ES-I3 (cell line): ENCODE data around the gene TMEM115.

Experiments
- H3K36me3 ChIP-seq: 2 replicates; pipeline ENCODE4 v1.6.1; 2013; ENCODE audit warnings: mild to moderate bottlenecking, low read length, control low read depth, moderate library complexity; ENCODE audit not compliant: insufficient read depth
- H3K4me1 ChIP-seq: 2 replicates; pipeline ENCODE4 v1.6.1; 2013; ENCODE audit warnings: mild to moderate bottlenecking, control low read depth, low read length; ENCODE audit not compliant: insufficient read depth
- H3K9ac ChIP-seq: 2 replicates; pipeline ENCODE4 v1.6.1; 2013; ENCODE audit warnings: low read depth, mild to moderate bottlenecking, low read length, moderate library complexity
- H3K9me3 ChIP-seq: 2 replicates; pipeline ENCODE4 v1.6.1; 2013; ENCODE audit warnings: mild to moderate bottlenecking, low read length, moderate library complexity; ENCODE audit not compliant: control insufficient read depth, insufficient read depth

TMEM115 gene

GRCh38 chr3:50370594-50370993, 11.3 kb upstream of the TMEM115 start:
- H3K9ac ChIP-seq = no peak overlapping the region
- H3K36me3 ChIP-seq = no peaks in the 10 kb centered on the region
- no peaks in the 10 kb centered on the region for H3K9me3 ChIP-seq
- H3K4me1 ChIP-seq = peaks cover 17% of the 10 kb centered on the region; the same call in 1 of the 2 replicates

DNA sequence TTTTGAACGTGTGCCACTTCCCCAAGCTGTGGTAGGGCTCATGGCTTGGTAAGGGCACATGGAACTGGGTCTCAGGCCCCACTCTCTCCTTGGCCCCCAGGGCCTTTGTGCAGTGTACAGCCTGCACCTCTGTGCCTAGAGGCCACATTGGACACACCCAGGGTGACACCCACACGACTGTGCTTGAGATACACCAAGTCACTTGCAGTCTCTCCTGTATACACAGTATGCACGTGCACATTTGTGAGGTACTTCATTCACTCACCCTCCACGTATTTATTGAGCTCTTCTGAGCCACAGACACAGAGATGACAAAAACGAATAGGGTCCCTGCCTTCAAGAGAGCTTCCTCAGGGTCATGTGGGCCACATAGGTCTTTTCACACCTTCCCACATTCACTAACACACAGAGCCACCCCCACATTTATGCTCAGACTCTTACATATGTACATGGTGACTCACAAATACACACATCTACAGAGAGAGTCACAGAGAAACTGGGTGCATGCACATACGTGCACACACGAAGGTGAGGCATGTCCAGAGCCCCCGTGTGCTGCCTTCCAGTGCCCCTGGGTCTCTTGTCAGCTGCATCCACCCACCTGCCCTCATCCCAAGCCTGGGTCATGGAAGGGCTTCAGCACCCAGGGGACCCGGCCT, 9.8 kb upstream of the TMEM115 start:
- Histone ChIP-seq H3K4me1 (peaks cover 10% of the 10 kb centered on the region; the same call in 1 of the 2 replicates), H3K9ac (no peak overlapping the region), H3K36me3 (no peaks in the 10 kb centered on the region), H3K9me3 (no peaks in the 10 kb centered on the region)

GRCh38 chr3:50365842-50366220, 6.5 kb upstream of the TMEM115 start:
- H3K9ac ChIP-seq = no peak overlapping the region

DNA sequence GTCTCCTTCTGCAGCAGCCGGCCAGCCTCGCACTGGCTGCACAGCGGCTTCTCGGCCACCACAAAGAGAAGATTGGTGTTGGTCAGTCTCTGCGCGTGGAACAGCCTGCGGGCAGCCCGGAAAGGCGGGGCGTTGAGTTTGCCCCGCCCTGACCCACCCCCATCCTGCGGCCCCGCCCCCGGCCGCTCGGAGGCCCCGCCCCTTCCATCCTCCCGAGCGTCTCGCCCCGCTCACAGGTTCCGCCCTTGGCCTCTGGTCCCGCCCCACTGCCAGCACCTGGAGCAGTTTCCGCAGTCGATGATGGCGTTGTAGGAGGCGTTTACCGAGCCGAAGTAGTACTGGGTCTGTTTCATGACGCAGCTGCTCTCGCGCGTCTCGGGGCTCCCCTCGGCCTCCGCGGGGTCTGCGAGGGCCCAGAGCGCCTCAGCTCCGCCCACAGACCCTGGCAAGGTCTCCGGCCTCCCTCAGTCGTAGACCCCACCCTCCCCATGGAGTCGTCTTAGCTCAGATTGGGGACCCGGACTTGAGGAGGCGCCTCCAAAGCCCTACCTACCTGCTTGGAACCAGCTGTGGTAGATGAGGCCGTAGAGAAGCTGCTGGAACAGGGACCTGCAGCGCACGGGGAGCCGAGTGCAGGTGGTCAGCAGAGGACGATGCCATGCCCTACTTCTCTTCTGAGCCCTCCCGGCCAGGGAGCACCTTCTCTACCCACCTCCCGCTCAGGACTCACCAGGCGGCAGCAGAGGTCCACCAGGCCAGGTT, 5.9 kb upstream of the TMEM115 start:
- no peaks in the 10 kb centered on the region for H3K9me3 ChIP-seq
- no peaks in the 10 kb centered on the region for H3K36me3 ChIP-seq
- H3K9ac ChIP-seq = peak overlapping the region; percentile 75
- H3K4me1 ChIP-seq = peaks cover 3% of the 10 kb centered on the region; the same call in 1 of the 2 replicates

More at GRCh38 chr3:50365842-50366220, 6.5 kb upstream of the TMEM115 start:
- Histone ChIP-seq H3K4me1 (peaks cover 3% of the 10 kb centered on the region; the same call in 1 of the 2 replicates), H3K9me3 (no peaks in the 10 kb centered on the region), H3K36me3 (no peaks in the 10 kb centered on the region)

DNA sequence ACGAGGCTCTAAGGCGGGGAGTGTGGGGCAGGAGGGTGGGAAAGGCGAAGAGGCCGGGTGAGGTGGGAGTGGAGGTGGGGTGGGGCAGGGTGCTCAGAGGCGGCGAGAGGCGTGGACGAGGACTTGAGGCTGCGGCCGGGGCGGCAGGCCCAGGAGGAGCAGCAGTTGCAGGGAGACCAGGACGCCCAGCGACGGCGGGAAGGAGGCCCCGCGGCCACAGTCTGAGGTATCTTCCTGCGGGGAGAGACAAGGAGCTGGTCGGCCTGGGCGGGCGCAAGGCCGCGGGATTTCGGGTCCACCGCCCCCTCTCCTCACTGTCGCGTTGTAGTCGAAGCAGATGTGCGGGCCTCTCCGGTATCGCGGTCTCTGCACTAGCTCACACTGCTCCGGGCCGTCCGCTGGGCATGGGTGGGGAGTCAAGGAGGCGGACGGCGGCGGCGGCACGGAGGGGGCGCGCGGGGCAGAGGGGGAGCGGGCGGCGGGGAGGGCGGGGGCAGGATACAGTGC, 5.3 kb upstream of the TMEM115 start:
- Histone ChIP-seq H3K9ac (peak overlapping the region; percentile 44), H3K36me3 (no peaks in the 10 kb centered on the region), H3K9me3 (no peaks in the 10 kb centered on the region), H3K4me1 (peaks cover 3% of the 10 kb centered on the region; the same call in 1 of the 2 replicates)

DNA sequence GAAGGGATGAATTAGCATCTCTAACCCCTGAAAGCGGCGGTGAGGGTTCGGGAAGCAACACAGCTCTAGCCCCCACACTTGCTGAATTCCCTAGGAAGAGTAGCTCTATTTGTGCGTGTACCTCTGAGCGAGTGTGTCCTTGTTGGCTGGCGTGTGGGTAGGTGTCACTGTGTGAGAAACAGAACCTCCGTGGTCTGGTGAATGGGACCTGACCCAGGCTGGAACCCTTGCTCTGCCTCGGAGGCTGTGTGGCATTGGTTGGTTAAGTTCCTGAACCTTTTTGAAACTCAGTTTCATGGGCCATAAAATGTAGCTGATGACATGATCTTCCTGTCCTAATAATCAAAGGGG, 414 bp upstream of the TMEM115 start:
- H3K9ac ChIP-seq = peak overlapping the region; percentile 35; the same call in 1 of the 2 replicates
- H3K4me1 ChIP-seq = peaks cover 18% of the 10 kb centered on the region; the same call in 1 of the 2 replicates
- H3K9me3 ChIP-seq = no peaks in the 10 kb centered on the region
- H3K36me3 ChIP-seq = 0 out of 2 replicates have a peak, but pooled peaks cover 2% of the 10 kb centered on the region

GRCh38 chr3:50358355-50358910, 888 bp downstream of the TMEM115 start:
- Histone ChIP-seq H3K4me1 (peaks cover 15% of the 10 kb centered on the region; the same call in 1 of the 2 replicates), H3K36me3 (0 out of 2 replicates have a peak, but pooled peaks cover 2% of the 10 kb centered on the region)

GRCh38 chr3:50357481-50357880, 1.8 kb downstream of the TMEM115 start:
- H3K4me1 ChIP-seq = peaks cover 15% of the 10 kb centered on the region; the same call in 1 of the 2 replicates
- no peaks in the 10 kb centered on the region for H3K9me3 ChIP-seq
- H3K9ac ChIP-seq = no peak overlapping the region
- 0 out of 2 replicates have a peak, but pooled peaks cover 2% of the 10 kb centered on the region for H3K36me3 ChIP-seq

More at GRCh38 chr3:50358355-50358910, 888 bp downstream of the TMEM115 start:
- peak overlapping the region; percentile 83 for H3K9ac ChIP-seq
- H3K9me3 ChIP-seq = no peaks in the 10 kb centered on the region

- Histone ChIP-seq H3K9ac (no peak overlapping the region), H3K4me1 (peaks cover 15% of the 10 kb centered on the region; the same call in 1 of the 2 replicates), H3K9me3 (no peaks in the 10 kb centered on the region), H3K36me3 (0 out of 2 replicates have a peak, but pooled peaks cover 2% of the 10 kb centered on the region)
These were observed 2.8 kb downstream of the TMEM115 start for GRCh38 chr3:50356553-50356952.

GRCh38 chr3:50355829-50356552, 3.3 kb downstream of the TMEM115 start:
- H3K36me3 ChIP-seq = 0 out of 2 replicates have a peak, but pooled peaks cover 2% of the 10 kb centered on the region
- H3K9me3 ChIP-seq = no peaks in the 10 kb centered on the region
- H3K4me1 ChIP-seq = peaks cover 15% of the 10 kb centered on the region; the same call in 1 of the 2 replicates
- no peak overlapping the region for H3K9ac ChIP-seq

DNA sequence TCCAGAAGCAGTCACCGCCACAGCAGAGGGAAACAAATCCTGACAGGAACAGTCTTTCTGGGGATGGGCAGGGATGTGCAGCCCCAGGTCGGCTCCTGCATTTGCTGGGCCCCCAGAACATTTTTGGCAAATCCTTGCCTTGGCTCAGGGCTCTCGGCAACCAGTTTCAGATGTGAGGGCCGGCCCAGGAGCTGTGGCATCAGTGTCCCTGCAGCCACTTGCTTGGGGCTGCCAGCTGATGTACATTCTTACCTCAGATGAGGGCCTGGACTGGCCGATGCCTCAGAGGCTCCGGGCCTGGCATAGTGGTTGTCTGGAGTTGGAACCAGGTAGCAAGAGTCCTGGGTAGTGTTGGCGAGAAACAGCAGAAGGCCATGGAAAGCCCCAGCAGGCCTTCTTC, 4.5 kb downstream of the TMEM115 start:
- H3K36me3 ChIP-seq = 0 out of 2 replicates have a peak, but pooled peaks cover 2% of the 10 kb centered on the region
- no peaks in the 10 kb centered on the region for H3K9me3 ChIP-seq
- peaks cover 15% of the 10 kb centered on the region; the same call in 1 of the 2 replicates for H3K4me1 ChIP-seq
- H3K9ac ChIP-seq = no peak overlapping the region

DNA sequence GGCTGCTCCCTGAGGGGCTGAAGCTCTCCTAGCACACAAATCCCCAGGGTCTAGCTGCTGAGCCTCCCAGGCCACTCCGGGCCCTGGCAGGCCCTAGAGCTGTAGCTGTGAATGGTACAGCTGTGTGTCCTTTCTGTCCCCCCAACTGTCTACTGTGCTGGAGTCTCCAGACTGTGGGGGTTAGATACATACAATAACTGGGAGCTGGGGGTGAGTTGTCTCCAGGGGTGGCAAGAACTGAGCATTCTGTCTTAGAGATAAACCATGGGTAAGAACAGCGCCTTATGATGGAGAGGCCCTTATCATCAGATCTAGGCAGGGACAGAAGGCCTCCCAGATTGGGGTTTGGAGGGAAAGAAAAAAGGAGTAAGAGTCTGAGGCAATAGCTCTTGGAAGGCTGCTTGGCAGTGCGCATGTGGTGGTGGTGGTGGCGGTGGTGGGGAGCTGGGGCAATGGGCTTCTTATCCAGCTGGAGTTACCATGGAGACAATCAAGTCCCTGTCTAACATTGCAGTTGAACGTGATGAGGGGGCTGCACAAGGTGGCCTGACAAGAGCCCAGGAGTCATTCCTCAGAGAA, 5.0 kb downstream of the TMEM115 start:
- Histone ChIP-seq H3K9me3 (no peaks in the 10 kb centered on the region), H3K9ac (no peak overlapping the region), H3K36me3 (0 out of 2 replicates have a peak, but pooled peaks cover 2% of the 10 kb centered on the region), H3K4me1 (peaks cover 15% of the 10 kb centered on the region; the same call in 1 of the 2 replicates)

GRCh38 chr3:50353245-50354004, 5.9 kb downstream of the TMEM115 start:
- no peaks in the 10 kb centered on the region for H3K9me3 ChIP-seq
- H3K4me1 ChIP-seq = peaks cover 13% of the 10 kb centered on the region; the same call in 1 of the 2 replicates
- H3K36me3 ChIP-seq = 0 out of 2 replicates have a peak, but pooled peaks cover 2% of the 10 kb centered on the region
- no peak overlapping the region for H3K9ac ChIP-seq
